PC-3 (cell line): ENCODE results near the gene TMEM114. TPM values are rescaled to one million over a fixed set of nuclear protein-coding genes. Genes with fewer than 3 reads are reported as not detected.

Experiments used
- ATAC-seq: fragments of 200-7000 bp; cut with Tn5 transposase; 2 replicates; pipeline ENCODE4 v1.9.1; 2020; ENCODE audit warnings: mild to moderate bottlenecking, moderate library complexity
- BruUV-seq: library from RNA; stranded (reverse); fragments of 400-500 nt; replicated peaks from 2 replicates; lab custom pipeline; 2021; lab: Mats Ljungman, UMichigan
- CTCF ChIA-PET: fragments of 300-600 bp; sonication (Branson Sonifier 250); formaldehyde crosslinking; loops from one replicate; lab custom pipeline; 2022; ENCODE audit warnings: antibody characterized with exemption; lab: Charles Lee
- POLR2A ChIA-PET: fragments of 300-600 bp; sonication (Branson Sonifier 250); formaldehyde crosslinking; loops from one replicate; lab custom pipeline; 2022; ENCODE audit warnings: antibody characterized with exemption; ENCODE audit not compliant: unreplicated experiment; lab: Charles Lee
- DNase-seq: peaks from one replicate; pipeline ENCODE4 v3.0.0-alpha.2; 2015
- H2AFZ ChIP-seq: fragments of 300-600 bp; sonication (generic); 2 replicates; pipeline ENCODE4 v1.6.0; 2016; ENCODE audit warnings: antibody characterized with exemption, low read length
- H3F3A ChIP-seq: fragments of 300-600 bp; sonication (generic); one replicate; pipeline ENCODE4 v1.6.0; 2017; ENCODE audit warnings: antibody characterized with exemption, low read length, control low read depth, mild to moderate bottlenecking; ENCODE audit not compliant: unreplicated experiment
- H3K27ac ChIP-seq: fragments of 300-600 bp; sonication (generic); 2 replicates; pipeline ENCODE4 v1.5.1; 2016; ENCODE audit warnings: mild to moderate bottlenecking, low read length
- H3K27me3 ChIP-seq: fragments of 300-600 bp; sonication (generic); 2 replicates; pipeline ENCODE4 v1.6.1; 2016; ENCODE audit warnings: low read length, mixed read lengths
- H3K36me3 ChIP-seq: fragments of 300-600 bp; sonication (generic); 2 replicates; pipeline ENCODE4 v1.6.1; 2016; ENCODE audit warnings: low read depth, mixed run types, low read length, mixed read lengths
- H3K4me1 ChIP-seq: fragments of 300-600 bp; sonication (generic); 2 replicates; pipeline ENCODE4 v1.5.1; 2016; ENCODE audit warnings: low read length; ENCODE audit not compliant: insufficient read depth
- H3K4me2 ChIP-seq: fragments of 300-600 bp; sonication (generic); 2 replicates; pipeline ENCODE4 v1.6.0; 2016; ENCODE audit warnings: low read length
- H3K4me3 ChIP-seq: fragments of 300-600 bp; sonication (generic); 2 replicates; pipeline ENCODE4 v1.5.1; 2016; ENCODE audit warnings: mild to moderate bottlenecking, low read length, mixed read lengths
- H3K79me2 ChIP-seq: fragments of 300-600 bp; sonication (generic); 2 replicates; pipeline ENCODE4 v1.6.1; 2017; ENCODE audit warnings: low read length, mixed read lengths
- H3K9ac ChIP-seq: fragments of 300-600 bp; sonication (generic); 2 replicates; pipeline ENCODE4 v1.6.0; 2016; ENCODE audit warnings: mild to moderate bottlenecking, low read length
- H3K9me2 ChIP-seq: fragments of 300-600 bp; sonication (generic); replicated peaks from 2 replicates; pipeline ENCODE4 v1.6.1; 2016; ENCODE audit warnings: mixed run types, low read length, mixed read lengths
- H3K9me3 ChIP-seq: fragments of 300-600 bp; sonication (generic); 2 replicates; pipeline ENCODE4 v1.6.1; 2016; ENCODE audit warnings: low read length, mixed read lengths
- H4K20me1 ChIP-seq: fragments of 300-600 bp; sonication (generic); 2 replicates; pipeline ENCODE4 v1.6.1; 2016; ENCODE audit warnings: low read length, mixed read lengths
- CTCF ChIP-seq: fragments of 300-600 bp; sonication (generic); conservative IDR thresholded peaks from 2 replicates; pipeline ENCODE4 v1.5.1; 2017; ENCODE audit warnings: antibody characterized with exemption, low read depth, mild to moderate bottlenecking, low read length
- EZH2 ChIP-seq: fragments of 300-600 bp; sonication (generic); IDR thresholded peaks from one replicate; pipeline ENCODE4 v1.6.1; 2017; ENCODE audit warnings: antibody characterized with exemption, mild to moderate bottlenecking, low read length; ENCODE audit not compliant: unreplicated experiment
- EZH2phosphoT487 ChIP-seq: fragments of 300-600 bp; sonication (generic); IDR thresholded peaks from 2 replicates; pipeline ENCODE4 v1.6.1; 2018; ENCODE audit warnings: mild to moderate bottlenecking, antibody characterized with exemption, low read length, borderline replicate concordance
- intact Hi-C: fragments of 100-400 bp; cut with micrococcal nuclease; formaldehyde crosslinking; loops from 2 replicates; pipeline ENCODE4 v1.9.0; 2023
- total RNA-seq: library from RNA; depleted of rRNA; stranded (reverse); fragments of >200 nt; gene quantifications from 2 replicates; pipeline ENCODE4 v1.2.3, GENCODE V29; 2014

The TMEM114 gene
- total RNA-seq, 1 experiment from 2014 or later: not detected

GRCh38 chr16:8555400-8555799 lies 34.9 kb downstream of the TMEM114 start:
- Histone ChIP-seq H3F3A (no peaks in the 10 kb centered on the region), H3K36me3 (no peaks in the 10 kb centered on the region), H3K4me1 (no peaks in the 10 kb centered on the region), H3K9me3 (no peaks in the 10 kb centered on the region), H4K20me1 (no peaks in the 10 kb centered on the region), H3K9me2 (no peaks in the 10 kb centered on the region), H2AFZ (no peak overlapping the region), H3K9ac (no peak overlapping the region), H3K4me2 (no peak overlapping the region), H3K79me2 (no peaks in the 10 kb centered on the region), H3K27me3 (peaks cover 48% of the 10 kb centered on the region), H3K4me3 (no peak overlapping the region), H3K27ac (no peak overlapping the region)
- DNase-seq: no peak
- BruUV-seq: no TSS peak
- ATAC-seq: no peak
- ChIA-PET CTCF (no interaction called here), POLR2A (no interaction called here)
- TF ChIP-seq EZH2phosphoT487 (no peak), CTCF (no peak), EZH2 (no peak)
- intact Hi-C loops: no loop called here

- intact Hi-C loops: no loop called here
- Histone ChIP-seq H3K36me3 (no peaks in the 10 kb centered on the region), H2AFZ (no peak overlapping the region), H3K9me3 (no peaks in the 10 kb centered on the region), H3K79me2 (no peaks in the 10 kb centered on the region), H3K27me3 (peaks cover 52% of the 10 kb centered on the region), H3K4me1 (no peaks in the 10 kb centered on the region), H4K20me1 (no peaks in the 10 kb centered on the region), H3K4me2 (no peak overlapping the region), H3K9ac (no peak overlapping the region), H3K4me3 (no peak overlapping the region), H3K9me2 (no peaks in the 10 kb centered on the region), H3K27ac (no peak overlapping the region), H3F3A (no peaks in the 10 kb centered on the region)
- no peak for TF ChIP-seq EZH2
- no peak for TF ChIP-seq EZH2phosphoT487
- TF ChIP-seq CTCF: no peak
- POLR2A ChIA-PET: no interaction called here
- no TSS peak for BruUV-seq
- DNase-seq (no peak), ATAC-seq (no peak)
- CTCF ChIA-PET: no interaction called here
Observed at GRCh38 chr16:8554881-8555280, 35.4 kb downstream of the TMEM114 start.

- Histone ChIP-seq H3K4me3 (no peak overlapping the region), H3K9me2 (no peaks in the 10 kb centered on the region), H3K9ac (no peak overlapping the region), H3K4me1 (no peaks in the 10 kb centered on the region), H3K4me2 (no peak overlapping the region), H3K9me3 (no peaks in the 10 kb centered on the region), H3K27ac (no peak overlapping the region), H3K27me3 (peaks cover 53% of the 10 kb centered on the region), H3K79me2 (no peaks in the 10 kb centered on the region), H2AFZ (no peak overlapping the region), H3F3A (no peaks in the 10 kb centered on the region), H3K36me3 (no peaks in the 10 kb centered on the region), H4K20me1 (no peaks in the 10 kb centered on the region)
- POLR2A ChIA-PET: no interaction called here
- BruUV-seq: no TSS peak
- DNase-seq (no peak), ATAC-seq (no peak)
- no peak for TF ChIP-seq EZH2phosphoT487
- no peak for TF ChIP-seq EZH2
- CTCF ChIA-PET: no interaction called here
- intact Hi-C loops: no loop called here
Observed at GRCh38 chr16:8554022-8554421, 36.3 kb downstream of the TMEM114 start.
